HUES6 (cell line): ENCODE measurements around the gene GNAQ.

Source experiments
- H3K27ac ChIP-seq: 2 replicates; pipeline ENCODE4 v1.7.0; 2013; ENCODE audit warnings: low read depth, mild to moderate bottlenecking, low read length, inconsistent platforms
- H3K27me3 ChIP-seq: 2 replicates; pipeline ENCODE4 v1.6.1; 2013; ENCODE audit warnings: low read length; ENCODE audit not compliant: control insufficient read depth, insufficient read depth
- H3K36me3 ChIP-seq: 2 replicates; pipeline ENCODE4 v1.6.1; 2013; ENCODE audit warnings: low read length; ENCODE audit not compliant: control insufficient read depth, insufficient read depth
- H3K4me1 ChIP-seq: 2 replicates; pipeline ENCODE4 v1.6.1; 2013; ENCODE audit warnings: low read length; ENCODE audit not compliant: control insufficient read depth, insufficient read depth
- H3K4me3 ChIP-seq: 2 replicates; pipeline ENCODE4 v1.5.1; 2013; ENCODE audit warnings: low read depth, low read length
- H3K9ac ChIP-seq: one replicate; pipeline ENCODE4 v1.6.1; 2013; ENCODE audit warnings: mild to moderate bottlenecking, low read length
- H3K9me3 ChIP-seq: 2 replicates; pipeline ENCODE4 v1.6.1; 2013; ENCODE audit warnings: low read depth, low read length; ENCODE audit not compliant: control insufficient read depth, insufficient read depth

Gene GNAQ

GRCh38 chr9:78047106-78047505 lies 15.5 kb upstream of the GNAQ start:
- no peak overlapping the region for H3K9ac ChIP-seq
- no peaks in the 10 kb centered on the region for H3K9me3 ChIP-seq
- no peak overlapping the region for H3K27ac ChIP-seq
- no peaks in the 10 kb centered on the region for H3K4me1 ChIP-seq
- H3K4me3 ChIP-seq: no peak overlapping the region
- H3K27me3 ChIP-seq: no peaks in the 10 kb centered on the region
- H3K36me3 ChIP-seq: no peaks in the 10 kb centered on the region

- H3K9ac ChIP-seq: no peak overlapping the region
- H3K27ac ChIP-seq: no peak overlapping the region
- H3K27me3 ChIP-seq: no peaks in the 10 kb centered on the region
- H3K36me3 ChIP-seq: no peaks in the 10 kb centered on the region
- no peaks in the 10 kb centered on the region for H3K9me3 ChIP-seq
- H3K4me1 ChIP-seq: no peaks in the 10 kb centered on the region
- H3K4me3 ChIP-seq: no peak overlapping the region
Measured at GRCh38 chr9:78046112-78046511, 14.5 kb upstream of the GNAQ start.

- H3K9ac ChIP-seq: no peak overlapping the region
- no peaks in the 10 kb centered on the region for H3K36me3 ChIP-seq
- H3K9me3 ChIP-seq: no peaks in the 10 kb centered on the region
- H3K27me3 ChIP-seq: no peaks in the 10 kb centered on the region
- H3K4me1 ChIP-seq: no peaks in the 10 kb centered on the region
- H3K27ac ChIP-seq: no peak overlapping the region
- no peak overlapping the region for H3K4me3 ChIP-seq
Measured at GRCh38 chr9:78044886-78045285, 13.3 kb upstream of the GNAQ start.

GRCh38 chr9:78044189-78044588 lies 12.6 kb upstream of the GNAQ start:
- H3K36me3 ChIP-seq: no peaks in the 10 kb centered on the region
- H3K27me3 ChIP-seq: no peaks in the 10 kb centered on the region
- no peak overlapping the region for H3K4me3 ChIP-seq

GRCh38 chr9:78041971-78042370 lies 10.4 kb upstream of the GNAQ start:
- Histone ChIP-seq H3K27ac (no peak overlapping the region), H3K4me3 (no peak overlapping the region), H3K27me3 (no peaks in the 10 kb centered on the region), H3K9me3 (no peaks in the 10 kb centered on the region), H3K4me1 (no peaks in the 10 kb centered on the region), H3K9ac (no peak overlapping the region), H3K36me3 (no peaks in the 10 kb centered on the region)

More at GRCh38 chr9:78044189-78044588, 12.6 kb upstream of the GNAQ start:
- Histone ChIP-seq H3K9me3 (no peaks in the 10 kb centered on the region), H3K4me1 (no peaks in the 10 kb centered on the region), H3K9ac (no peak overlapping the region), H3K27ac (no peak overlapping the region)

- Histone ChIP-seq H3K27me3 (no peaks in the 10 kb centered on the region), H3K27ac (no peak overlapping the region), H3K4me3 (no peak overlapping the region), H3K4me1 (no peaks in the 10 kb centered on the region), H3K9ac (no peak overlapping the region), H3K9me3 (no peaks in the 10 kb centered on the region), H3K36me3 (no peaks in the 10 kb centered on the region)
Measured at GRCh38 chr9:78040726-78041125, 9.1 kb upstream of the GNAQ start.

GRCh38 chr9:78038620-78039300 lies 7.1 kb upstream of the GNAQ start:
- no peak overlapping the region for H3K4me3 ChIP-seq
- H3K27ac ChIP-seq: no peak overlapping the region
- no peaks in the 10 kb centered on the region for H3K36me3 ChIP-seq
- H3K9ac ChIP-seq: no peak overlapping the region
- no peaks in the 10 kb centered on the region for H3K9me3 ChIP-seq
- peaks cover 7% of the 10 kb centered on the region; the same call in 1 of the 2 replicates for H3K4me1 ChIP-seq
- H3K27me3 ChIP-seq: no peaks in the 10 kb centered on the region

- Histone ChIP-seq H3K27ac (no peak overlapping the region), H3K27me3 (no peaks in the 10 kb centered on the region), H3K4me3 (no peak overlapping the region), H3K36me3 (no peaks in the 10 kb centered on the region), H3K9me3 (no peaks in the 10 kb centered on the region), H3K9ac (no peak overlapping the region), H3K4me1 (peaks cover 13% of the 10 kb centered on the region; the same call in 1 of the 2 replicates)
Measured at GRCh38 chr9:78035383-78035993, 3.9 kb upstream of the GNAQ start.

GRCh38 chr9:78033870-78034269 lies 2.3 kb upstream of the GNAQ start:
- Histone ChIP-seq H3K27ac (no peak overlapping the region), H3K4me3 (no peak overlapping the region), H3K9me3 (no peaks in the 10 kb centered on the region), H3K36me3 (no peaks in the 10 kb centered on the region), H3K9ac (no peak overlapping the region), H3K4me1 (peaks cover 19% of the 10 kb centered on the region; the same call in 1 of the 2 replicates), H3K27me3 (no peaks in the 10 kb centered on the region)

GRCh38 chr9:78032730-78033457 lies 1.3 kb upstream of the GNAQ start:
- H3K4me3 ChIP-seq: peak overlapping the region; percentile 94
- H3K4me1 ChIP-seq: peaks cover 24% of the 10 kb centered on the region; the same call in 1 of the 2 replicates
- no peaks in the 10 kb centered on the region for H3K36me3 ChIP-seq
- H3K27me3 ChIP-seq: no peaks in the 10 kb centered on the region
- peak overlapping the region; percentile 57; the same call in 1 of the 2 replicates for H3K27ac ChIP-seq
- no peaks in the 10 kb centered on the region for H3K9me3 ChIP-seq
- H3K9ac ChIP-seq: peak overlapping the region; percentile 88
